Measurements from ENCODE around the gene MCM3AP.

The MCM3AP gene

DNA sequence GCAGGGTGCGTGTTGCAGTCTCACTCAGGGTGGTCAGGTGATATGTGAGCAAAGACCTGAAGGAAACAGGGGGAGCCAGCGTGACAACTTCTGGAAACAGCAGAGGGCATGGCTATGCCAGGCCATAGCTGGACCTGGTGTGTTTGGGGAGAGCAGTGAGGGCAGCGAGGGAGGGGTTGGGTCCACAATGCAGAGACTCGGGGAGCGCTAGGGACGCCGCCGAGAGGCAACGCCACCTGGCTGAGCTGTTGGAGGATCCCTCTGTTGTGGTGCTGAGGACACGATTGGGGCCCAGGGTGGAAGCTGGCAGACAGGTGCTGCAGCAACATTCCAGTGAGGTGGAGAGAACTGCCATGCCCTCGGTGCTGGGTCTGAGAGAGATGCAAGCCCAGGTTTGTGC, 30.2 kb downstream of the MCM3AP start:
- TF ChIP-seq ARNT (IDR thresholded peaks at IDR 0.05) = no peak
- TF ChIP-seq FOXM1 (IDR thresholded peaks at IDR 0.05; ENCODE audit: borderline replicate concordance) = no peak
- no peak for TF ChIP-seq SUZ12 (IDR thresholded peaks at IDR 0.05)
- no peak for TF ChIP-seq HDGF (IDR thresholded peaks at IDR 0.05; ENCODE audit: borderline replicate concordance)
- TF ChIP-seq ELF4 (IDR thresholded peaks at IDR 0.05) = no peak
- TF ChIP-seq LEF1 (IDR thresholded peaks at IDR 0.05; ENCODE audit: borderline replicate concordance) = no peak
- TF ChIP-seq, protein P1, sequence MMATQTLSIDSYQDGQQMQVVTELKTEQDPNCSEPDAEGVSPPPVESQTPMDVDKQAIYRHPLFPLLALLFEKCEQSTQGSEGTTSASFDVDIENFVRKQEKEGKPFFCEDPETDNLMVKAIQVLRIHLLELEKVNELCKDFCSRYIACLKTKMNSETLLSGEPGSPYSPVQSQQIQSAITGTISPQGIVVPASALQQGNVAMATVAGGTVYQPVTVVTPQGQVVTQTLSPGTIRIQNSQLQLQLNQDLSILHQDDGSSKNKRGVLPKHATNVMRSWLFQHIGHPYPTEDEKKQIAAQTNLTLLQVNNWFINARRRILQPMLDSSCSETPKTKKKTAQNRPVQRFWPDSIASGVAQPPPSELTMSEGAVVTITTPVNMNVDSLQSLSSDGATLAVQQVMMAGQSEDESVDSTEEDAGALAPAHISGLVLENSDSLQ (IDR thresholded peaks at IDR 0.05) = no peak
- no peak for TF ChIP-seq SP1 (IDR thresholded peaks at IDR 0.05)
- no peak for TF ChIP-seq NFRKB (IDR thresholded peaks at IDR 0.05)
- no peak for TF ChIP-seq TARDBP (IDR thresholded peaks at IDR 0.05)
- no peak for TF ChIP-seq L3MBTL2 (conservative IDR thresholded peaks at IDR 0.05)
- TF ChIP-seq FOXK2 (IDR thresholded peaks at IDR 0.05) = no peak
- TF ChIP-seq CTBP1 (IDR thresholded peaks at IDR 0.05; ENCODE audit: borderline replicate concordance) = no peak
- TF ChIP-seq BHLHE40 (IDR thresholded peaks at IDR 0.05; ENCODE audit: borderline replicate concordance) = no peak
- CTCF ChIA-PET = interaction anchor here (0.5 kb wide), 1 partner anchor 113 kb away, joined by 3 read pairs; no protein-coding TSS in a partner anchor
- POLR2A ChIA-PET = no interaction called here
- no peak for DNase-seq (ENCODE audit: extremely low spot score)

DNA sequence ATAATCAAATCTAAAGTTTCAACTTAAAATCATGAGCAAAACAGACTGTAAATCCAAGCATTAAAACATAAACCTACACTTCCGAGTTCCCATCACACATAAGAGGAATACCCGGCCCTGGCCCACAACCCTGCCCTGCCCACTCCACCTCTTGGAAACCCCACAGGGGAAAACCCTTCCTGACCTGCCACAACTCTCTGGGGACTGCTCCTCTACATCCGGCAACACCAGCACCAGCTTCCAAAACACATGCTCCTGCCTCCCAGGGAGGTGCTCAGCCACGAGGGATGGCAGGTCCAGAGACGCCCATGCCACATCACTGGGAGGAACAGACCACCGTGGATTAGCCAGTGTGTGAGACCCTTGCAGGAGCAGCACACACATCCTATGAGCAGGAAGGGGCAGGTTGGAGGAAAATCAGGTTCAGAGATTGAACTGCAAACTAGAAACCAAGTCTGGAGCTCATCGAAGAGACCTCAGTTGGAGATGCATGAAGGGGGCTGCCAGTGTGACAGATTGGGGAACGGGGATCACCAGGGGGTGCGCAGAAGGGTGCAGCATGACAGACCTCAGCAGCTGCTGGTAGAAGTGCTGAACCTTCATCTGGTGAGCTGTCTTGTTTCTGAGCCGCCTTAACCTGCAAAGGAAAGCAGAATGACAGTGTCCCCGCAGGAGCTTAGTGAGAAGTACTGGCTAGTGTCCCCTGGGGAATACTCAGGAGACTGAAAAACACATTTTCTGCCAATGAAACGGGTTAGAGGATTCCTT, 31.0 kb downstream of the MCM3AP start:
- CTCF ChIA-PET = interaction anchor here (0.5 kb wide), 1 partner anchor 114 kb away, joined by 3 read pairs; no protein-coding TSS in a partner anchor
- POLR2A ChIA-PET = no interaction called here
- no peak for TF ChIP-seq SUZ12 (IDR thresholded peaks at IDR 0.05)
- TF ChIP-seq SP1 (IDR thresholded peaks at IDR 0.05) = no peak
- TF ChIP-seq FOXK2 (IDR thresholded peaks at IDR 0.05) = no peak
- TF ChIP-seq ELF4 (IDR thresholded peaks at IDR 0.05) = no peak
- no peak for TF ChIP-seq L3MBTL2 (conservative IDR thresholded peaks at IDR 0.05)
- TF ChIP-seq LEF1 (IDR thresholded peaks at IDR 0.05; ENCODE audit: borderline replicate concordance) = no peak
- TF ChIP-seq CTBP1 (IDR thresholded peaks at IDR 0.05; ENCODE audit: borderline replicate concordance) = no peak
- TF ChIP-seq TARDBP (IDR thresholded peaks at IDR 0.05) = no peak
- no peak for TF ChIP-seq FOXA1 (IDR thresholded peaks at IDR 0.05)
- no peak for TF ChIP-seq FOXM1 (IDR thresholded peaks at IDR 0.05; ENCODE audit: borderline replicate concordance)
- TF ChIP-seq HDGF (IDR thresholded peaks at IDR 0.05; ENCODE audit: borderline replicate concordance) = no peak
- TF ChIP-seq ZNF384 (IDR thresholded peaks at IDR 0.05) = no peak
- TF ChIP-seq, protein P1 (IDR thresholded peaks at IDR 0.05) = no peak
- TF ChIP-seq ARNT (IDR thresholded peaks at IDR 0.05) = no peak
- TF ChIP-seq NFRKB (IDR thresholded peaks at IDR 0.05) = no peak
- TF ChIP-seq BHLHE40 (IDR thresholded peaks at IDR 0.05; ENCODE audit: borderline replicate concordance) = no peak
- DNase-seq (ENCODE audit: extremely low spot score) = no peak

DNA sequence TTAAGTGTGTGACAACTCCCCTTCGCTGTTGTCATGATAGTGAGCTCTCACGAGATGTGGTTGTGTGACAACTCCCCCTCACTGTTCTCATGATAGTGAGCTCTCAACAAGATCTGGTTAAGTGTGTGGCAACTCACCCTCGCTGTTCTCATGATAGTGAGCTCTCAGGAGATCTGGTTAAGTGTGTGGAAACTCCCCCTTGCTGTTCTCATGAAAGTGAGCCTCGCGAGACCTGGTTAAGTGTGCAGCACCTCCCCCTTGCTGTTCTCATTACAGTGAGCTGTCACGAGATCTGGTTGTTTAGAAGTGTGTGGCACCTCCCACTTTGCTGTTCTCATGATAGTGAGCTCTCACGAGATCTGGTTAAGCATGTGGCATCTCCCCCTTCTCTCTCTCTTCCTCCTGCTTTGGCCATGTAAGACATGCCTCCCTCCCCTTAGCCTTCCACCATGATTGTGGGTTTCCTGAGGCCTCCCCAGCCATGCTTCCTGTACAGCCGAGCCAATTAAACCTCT, 31.7 kb downstream of the MCM3AP start:
- POLR2A ChIA-PET = no interaction called here
- CTCF ChIA-PET = no interaction called here
- DNase-seq (ENCODE audit: extremely low spot score) = no peak
- TF ChIP-seq ZNF384 (IDR thresholded peaks at IDR 0.05) (no peak), SP1 (IDR thresholded peaks at IDR 0.05) (no peak), ELF4 (IDR thresholded peaks at IDR 0.05) (no peak), HDGF (IDR thresholded peaks at IDR 0.05; ENCODE audit: borderline replicate concordance) (no peak)

DNA sequence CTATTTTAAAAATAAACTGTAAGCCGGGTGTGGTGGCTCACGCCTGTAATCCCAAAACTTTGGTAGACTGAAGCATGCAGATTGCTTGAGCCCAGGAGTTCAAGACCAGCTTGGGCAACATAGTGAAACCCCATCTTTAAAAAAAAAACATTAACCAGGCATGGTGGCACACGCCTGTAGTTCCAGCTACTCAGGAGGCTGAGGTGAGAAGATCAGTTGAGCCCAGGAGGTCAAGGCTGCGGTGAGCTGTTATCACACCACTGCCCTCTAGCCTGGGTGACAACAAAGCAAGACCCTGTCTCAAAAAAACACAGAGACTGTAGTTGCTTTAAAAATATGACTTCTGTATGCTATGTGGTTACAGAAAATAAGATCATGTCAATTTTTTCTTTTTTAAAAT, 32.6 kb downstream of the MCM3AP start:
- no peak for DNase-seq (ENCODE audit: extremely low spot score)
- TF ChIP-seq, protein P1 (IDR thresholded peaks at IDR 0.05) = no peak
- no peak for TF ChIP-seq L3MBTL2 (conservative IDR thresholded peaks at IDR 0.05)
- TF ChIP-seq FOXM1 (IDR thresholded peaks at IDR 0.05; ENCODE audit: borderline replicate concordance) = no peak
- ChIA-PET POLR2A (no interaction called here), CTCF (no interaction called here)

DNA sequence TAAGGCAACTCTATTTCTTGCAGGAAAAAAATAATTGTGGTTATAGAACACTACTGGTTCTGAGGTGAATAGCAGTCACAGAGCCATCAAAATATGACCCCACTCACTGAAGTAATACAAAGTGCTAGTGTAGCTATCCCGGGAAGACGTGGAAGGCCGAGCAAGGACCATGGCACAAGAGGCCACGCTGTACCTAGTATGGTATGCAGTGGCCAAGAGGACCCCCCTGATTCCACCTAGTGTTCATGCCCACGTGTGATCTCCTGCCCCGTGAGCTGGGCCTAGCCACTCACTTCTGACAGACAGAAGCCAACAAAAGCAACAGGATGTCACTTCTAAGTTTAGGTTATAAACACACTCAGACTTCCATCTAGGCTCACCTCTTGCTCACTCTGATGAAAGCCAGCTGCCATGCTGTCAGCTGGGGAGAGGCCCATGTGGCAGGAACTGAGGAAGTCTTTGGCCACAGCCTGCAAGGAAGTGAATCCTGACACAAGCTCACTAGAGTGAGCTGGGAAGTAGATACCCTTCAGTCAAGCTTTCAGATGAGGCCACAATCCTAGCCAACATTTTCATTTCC, 35.2 kb downstream of the MCM3AP start:
- TF ChIP-seq CTBP1 (IDR thresholded peaks at IDR 0.05; ENCODE audit: borderline replicate concordance) (no peak), ZNF384 (IDR thresholded peaks at IDR 0.05) (no peak), L3MBTL2 (conservative IDR thresholded peaks at IDR 0.05) (no peak), FOXA1 (IDR thresholded peaks at IDR 0.05) (no peak), LEF1 (IDR thresholded peaks at IDR 0.05; ENCODE audit: borderline replicate concordance) (no peak), HDGF (IDR thresholded peaks at IDR 0.05; ENCODE audit: borderline replicate concordance) (no peak), SUZ12 (IDR thresholded peaks at IDR 0.05) (no peak), NFRKB (IDR thresholded peaks at IDR 0.05) (no peak), FOXK2 (IDR thresholded peaks at IDR 0.05) (no peak), FOXM1 (IDR thresholded peaks at IDR 0.05; ENCODE audit: borderline replicate concordance) (no peak), TARDBP (IDR thresholded peaks at IDR 0.05) (no peak), ARNT (IDR thresholded peaks at IDR 0.05) (no peak), BHLHE40 (IDR thresholded peaks at IDR 0.05; ENCODE audit: borderline replicate concordance) (no peak), SP1 (IDR thresholded peaks at IDR 0.05) (no peak)
- TF ChIP-seq, protein P1 (IDR thresholded peaks at IDR 0.05) = no peak
- ChIA-PET POLR2A (no interaction called here), CTCF (no interaction called here)
- DNase-seq (ENCODE audit: extremely low spot score) = no peak
